Fibroblast of mammary gland (primary cell): ENCODE results near the gene ENPP1.
A peak's percentile ranks its signal among the peaks of the same experiment; 100 is the strongest.
"Not testable (repeated sequence)": the region's sequence is repeated elsewhere in the genome, so short reads cannot be mapped to it uniquely, and the experiment has no call there.

ENCODE experiments used
- DNase-seq: peaks from one replicate; pipeline ENCODE4 v3.0.0-alpha.2; 2010; ENCODE audit warnings: low read depth
- H3K4me3 ChIP-seq: 2 replicates; pipeline ENCODE4 v1.5.1; 2011; ENCODE audit warnings: low read depth, mild to moderate bottlenecking, low read length, moderate library complexity; ENCODE audit not compliant: control insufficient read depth
- CTCF ChIP-seq: conservative IDR thresholded peaks from 2 replicates; pipeline ENCODE4 v1.5.1; 2011; ENCODE audit warnings: low read depth, low read length, inconsistent platforms; ENCODE audit not compliant: control insufficient read depth, insufficient read depth

Gene ENPP1

GRCh38 chr6:131914234-131914633 lies 106.4 kb downstream of the ENPP1 start:
- peak; percentile 70 for DNase-seq
- H3K4me3 ChIP-seq = no peak overlapping the region
- TF ChIP-seq CTCF = no peak

- peak; percentile 95 for TF ChIP-seq CTCF
- no peak overlapping the region for H3K4me3 ChIP-seq
- peak; percentile 84 for DNase-seq
Measured at GRCh38 chr6:131914967-131915751, 107.3 kb downstream of the ENPP1 start.

DNA sequence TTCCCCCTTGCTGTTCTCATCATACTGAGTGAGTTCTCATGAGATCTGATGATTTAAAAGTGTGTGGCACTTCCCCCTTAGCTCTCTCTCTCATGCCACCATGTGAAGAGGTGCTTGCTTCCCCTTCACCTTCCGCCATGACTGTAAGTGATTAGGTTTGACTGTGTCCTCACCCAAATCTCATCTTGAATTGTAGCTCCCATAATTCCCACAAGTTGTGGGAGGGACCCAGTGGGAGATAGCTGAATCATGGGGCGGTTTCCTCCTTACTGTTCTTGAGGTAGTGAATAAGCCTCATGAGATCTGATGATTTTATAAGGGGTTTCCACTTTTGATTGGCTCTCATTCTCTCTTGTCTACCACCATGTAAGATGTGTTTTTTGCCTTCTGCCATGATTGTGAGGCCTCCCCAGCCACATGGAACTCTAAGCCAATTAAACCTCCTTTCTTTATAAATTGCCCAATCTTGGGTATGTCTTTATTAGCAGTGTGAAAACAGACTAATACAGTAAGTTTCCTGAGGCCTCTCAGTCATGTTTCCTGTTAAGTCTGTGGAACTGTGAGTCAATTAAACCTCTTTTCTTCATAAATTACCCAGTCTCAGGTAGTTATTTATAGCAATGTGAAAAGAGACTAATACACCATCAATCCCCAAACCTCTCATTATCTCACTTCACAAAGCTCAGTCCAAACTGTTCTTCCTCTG lies 108.4 kb downstream of the ENPP1 start:
- not testable (repeated sequence) for DNase-seq

GRCh38 chr6:131916847-131917246 lies 109.0 kb downstream of the ENPP1 start:
- DNase-seq = no peak
- no peak for TF ChIP-seq CTCF
- H3K4me3 ChIP-seq = no peak overlapping the region

More for the DNA sequence above, 108.4 kb downstream of the ENPP1 start:
- H3K4me3 ChIP-seq = not testable (repeated sequence)

- H3K4me3 ChIP-seq = no peak overlapping the region
- no peak for DNase-seq
- TF ChIP-seq CTCF = no peak
Measured at GRCh38 chr6:131917318-131917717, 109.5 kb downstream of the ENPP1 start.

DNA sequence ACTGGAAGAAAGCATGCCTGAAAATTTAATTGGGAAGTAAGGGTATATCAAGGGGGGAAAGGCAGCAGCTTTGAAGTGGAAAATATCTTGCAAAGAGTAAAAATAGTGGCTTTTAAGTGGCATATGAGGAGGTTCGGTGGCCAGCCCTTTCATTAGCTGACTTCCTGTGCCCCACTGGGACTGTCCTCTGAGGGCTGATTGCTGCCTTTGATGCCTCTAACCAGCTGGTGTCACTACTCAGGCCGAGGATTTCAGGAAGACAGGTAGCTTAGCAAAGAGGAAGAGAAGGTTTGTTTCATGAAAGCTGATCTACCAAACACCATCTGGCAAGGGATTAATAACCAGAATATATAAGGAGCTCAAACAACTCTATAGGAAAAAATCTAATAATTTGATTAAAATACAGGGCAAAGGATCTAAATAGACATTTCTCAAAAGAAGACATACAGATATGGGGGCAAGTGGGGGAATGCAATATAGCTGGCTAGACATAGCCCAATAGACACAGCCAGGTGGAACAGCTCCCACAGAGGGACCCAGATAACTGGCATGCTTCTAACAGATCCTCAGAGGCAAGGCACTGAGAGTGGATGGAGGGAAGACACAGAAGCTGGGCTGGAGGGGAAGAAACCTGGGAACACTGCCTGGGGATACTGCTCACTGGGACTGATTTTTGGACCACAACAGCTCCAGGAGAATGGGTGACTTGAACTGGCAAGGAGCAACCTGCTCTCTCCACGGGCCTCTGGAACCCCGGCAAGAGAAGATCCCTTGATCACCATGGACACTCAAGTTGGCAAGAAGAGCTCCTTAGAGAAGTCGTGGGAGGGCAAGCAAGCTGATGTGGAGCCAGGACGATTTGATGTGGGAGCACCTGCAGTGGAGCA lies 110.2 kb downstream of the ENPP1 start:
- TF ChIP-seq CTCF = no peak
- DNase-seq = no peak
- H3K4me3 ChIP-seq = no peak overlapping the region
